ENCODE data around the gene BMPR1A.

- TF ChIP-seq CTCF (IDR thresholded peaks at IDR 0.05) (no peak), POLR2AphosphoS5 (IDR thresholded peaks at IDR 0.05) (no peak)
Observed at GRCh38 chr10:86976362-86977056, 220.1 kb downstream of the BMPR1A start.
